IMR-90 (cell line): Measurements from ENCODE around the gene EPHA5. TPM values are rescaled to one million over a fixed set of nuclear protein-coding genes. Genes with fewer than 3 reads are reported as not detected.

ENCODE experiments used
- ATAC-seq: fragments of 200-7000 bp; cut with Tn5 transposase; 2 replicates; pipeline ENCODE4 v1.9.1; 2020; ENCODE audit warnings: low read depth, mild to moderate bottlenecking, moderate library complexity
- BruUV-seq: library from RNA; stranded (reverse); fragments of 400-500 nt; replicated peaks from 2 replicates; lab custom pipeline; 2021; lab: Mats Ljungman, UMichigan
- CTCF ChIA-PET: fragments of 300-600 bp; formaldehyde crosslinking; extraction: SDS; loops from one replicate; lab custom pipeline; 2021; ENCODE audit warnings: antibody characterized with exemption; lab: Yijun Ruan, JAX
- POLR2A ChIA-PET: fragments of 300-600 bp; sonication (Branson Sonifier 250); formaldehyde crosslinking; loops from one replicate; lab custom pipeline; 2022; ENCODE audit warnings: antibody characterized with exemption; ENCODE audit not compliant: unreplicated experiment; lab: Charles Lee
- DNase-seq: peaks from one replicate; pipeline ENCODE4 v3.0.0; 2013
- H2AFZ ChIP-seq: replicated peaks from 2 replicates; pipeline ENCODE3; 2013; ENCODE audit warnings: low read length, mild to moderate bottlenecking; ENCODE audit not compliant: poor library complexity
- H2AK5ac ChIP-seq: 2 replicates; pipeline ENCODE4 v1.6.1; 2013; ENCODE audit warnings: low read depth, low read length, inconsistent platforms
- H2AK9ac ChIP-seq: replicated peaks from 2 replicates; pipeline ENCODE3; 2013; ENCODE audit warnings: mild to moderate bottlenecking, low read depth, low read length, moderate library complexity; ENCODE audit not compliant: poor library complexity
- H2BK120ac ChIP-seq: 2 replicates; pipeline ENCODE4 v1.6.1; 2013; ENCODE audit warnings: low read depth, low read length, inconsistent platforms
- H2BK15ac ChIP-seq: 3 replicates; pipeline ENCODE4 v1.6.1; 2013; ENCODE audit warnings: low read depth, low read length, inconsistent platforms
- H2BK20ac ChIP-seq: 2 replicates; pipeline ENCODE4 v1.6.1; 2013; ENCODE audit warnings: low read depth, mild to moderate bottlenecking, inconsistent platforms, low read length, moderate library complexity
- H2BK5ac ChIP-seq: 2 replicates; pipeline ENCODE4 v1.6.1; 2013; ENCODE audit warnings: mild to moderate bottlenecking, low read depth, low read length, inconsistent platforms; ENCODE audit not compliant: poor library complexity, severe bottlenecking
- H3K14ac ChIP-seq: replicated peaks from 2 replicates; pipeline ENCODE4 v1.6.1; 2013; ENCODE audit warnings: low read depth, low read length, inconsistent platforms
- H3K18ac ChIP-seq: 2 replicates; pipeline ENCODE4 v1.6.1; 2013; ENCODE audit warnings: low read depth, low read length, control low read depth
- H3K23ac ChIP-seq: 2 replicates; pipeline ENCODE4 v1.6.1; 2013; ENCODE audit warnings: low read depth, low read length, inconsistent platforms
- H3K27ac ChIP-seq: 2 replicates; pipeline ENCODE4 v1.5.1; 2013; ENCODE audit warnings: mild to moderate bottlenecking, control low read depth, low read length; ENCODE audit not compliant: insufficient read depth
- H3K27me3 ChIP-seq: 2 replicates; pipeline ENCODE4 v1.6.1; 2013; ENCODE audit warnings: low read length; ENCODE audit not compliant: control insufficient read depth, insufficient read depth
- H3K36me3 ChIP-seq: 2 replicates; pipeline ENCODE4 v1.6.1; 2013; ENCODE audit warnings: low read length, mixed read lengths; ENCODE audit not compliant: control insufficient read depth, insufficient read depth
- H3K4ac ChIP-seq: 2 replicates; pipeline ENCODE4 v1.6.1; 2013; ENCODE audit warnings: low read depth, low read length, inconsistent platforms
- H3K4me1 ChIP-seq: 2 replicates; pipeline ENCODE4 v1.6.1; 2013; ENCODE audit warnings: low read length, mixed read lengths; ENCODE audit not compliant: control insufficient read depth, insufficient read depth
- H3K4me2 ChIP-seq: 2 replicates; pipeline ENCODE4 v1.6.1; 2013; ENCODE audit warnings: low read depth, mild to moderate bottlenecking, control low read depth, low read length, moderate library complexity
- H3K4me3 ChIP-seq: 2 replicates; pipeline ENCODE4 v1.5.1; 2013; ENCODE audit warnings: low read depth, mild to moderate bottlenecking, control low read depth, low read length, moderate library complexity; ENCODE audit not compliant: insufficient read depth
- H3K56ac ChIP-seq: 2 replicates; pipeline ENCODE4 v1.6.1; 2013; ENCODE audit warnings: low read length, inconsistent platforms; ENCODE audit not compliant: insufficient read depth; ENCODE audit errors: extremely low read depth
- H3K79me1 ChIP-seq, 2 experiments: 2 replicates each; pipeline ENCODE4 v1.6.1; 2013; ENCODE audit warnings: low read length in 2 of 2, inconsistent platforms in 1 of 2, low read depth in 1 of 2
- H3K9ac ChIP-seq: 2 replicates; pipeline ENCODE4 v1.6.1; 2013; ENCODE audit warnings: low read depth, low read length, control low read depth
- H3K9me1 ChIP-seq: 2 replicates; pipeline ENCODE4 v1.6.1; 2013; ENCODE audit warnings: low read length, inconsistent platforms; ENCODE audit not compliant: insufficient read depth
- H3K9me3 ChIP-seq: 2 replicates; pipeline ENCODE4 v1.6.1; 2013; ENCODE audit warnings: low read length; ENCODE audit not compliant: control insufficient read depth, insufficient read depth
- H4K20me1 ChIP-seq: 2 replicates; pipeline ENCODE4 v1.6.1; 2013; ENCODE audit warnings: low read length, inconsistent platforms; ENCODE audit not compliant: insufficient read depth
- H4K5ac ChIP-seq: 2 replicates; pipeline ENCODE4 v1.6.1; 2013; ENCODE audit warnings: mild to moderate bottlenecking, low read depth, low read length, control low read depth
- H4K8ac ChIP-seq, 2 experiments: 2 replicates each; pipeline ENCODE4 v1.6.1; 2013; ENCODE audit warnings: low read depth in 2 of 2, low read length in 2 of 2, control low read depth in 1 of 2, inconsistent platforms in 1 of 2
- H4K91ac ChIP-seq: 2 replicates; pipeline ENCODE4 v1.6.1; 2013; ENCODE audit warnings: low read depth, low read length, inconsistent platforms; ENCODE audit not compliant: insufficient read depth
- BHLHE40 ChIP-seq: fragments of 150-350 bp; IDR thresholded peaks from 2 replicates; pipeline ENCODE4 v1.6.1; 2016; ENCODE audit warnings: mild to moderate bottlenecking, low read depth, low read length
- CEBPB ChIP-seq: IDR thresholded peaks from 2 replicates; pipeline ENCODE4 v1.6.1; 2012; ENCODE audit warnings: low read depth, low read length, improper control_type of control experiment
- CTCF ChIP-seq: conservative IDR thresholded peaks from 2 replicates; pipeline ENCODE4 v1.5.1; 2012; ENCODE audit warnings: mild to moderate bottlenecking, low read depth, low read length, improper control_type of control experiment
- FOS ChIP-seq: fragments of 150-350 bp; IDR thresholded peaks from 2 replicates; pipeline ENCODE4 v1.6.1; 2016; ENCODE audit warnings: low read depth, low read length
- MAFK ChIP-seq: IDR thresholded peaks from 2 replicates; pipeline ENCODE4 v1.6.1; 2012; ENCODE audit warnings: low read depth, low read length, improper control_type of control experiment
- MAZ ChIP-seq: IDR thresholded peaks from 2 replicates; pipeline ENCODE4 v1.6.1; 2012; ENCODE audit warnings: low read depth, mild to moderate bottlenecking, low read length, improper control_type of control experiment, moderate library complexity, borderline replicate concordance
- MXI1 ChIP-seq: IDR thresholded peaks from 2 replicates; pipeline ENCODE4 v1.6.1; 2012; ENCODE audit warnings: low read depth, mild to moderate bottlenecking, low read length, moderate library complexity, borderline replicate concordance
- POLR2A ChIP-seq: IDR thresholded peaks from 2 replicates; pipeline ENCODE4 v1.6.1; 2012; ENCODE audit warnings: mild to moderate bottlenecking, low read depth, low read length
- RAD21 ChIP-seq: IDR thresholded peaks from 2 replicates; pipeline ENCODE4 v1.6.1; 2012; ENCODE audit warnings: low read length, improper control_type of control experiment
- RCOR1 ChIP-seq: IDR thresholded peaks from 2 replicates; pipeline ENCODE4 v1.6.1; 2012; ENCODE audit warnings: mild to moderate bottlenecking, low read length, improper control_type of control experiment; ENCODE audit not compliant: insufficient replicate concordance
- RFX5 ChIP-seq: IDR thresholded peaks from 2 replicates; pipeline ENCODE4 v1.8.0; 2012; ENCODE audit warnings: low read depth, mild to moderate bottlenecking, low read length, moderate library complexity
- SMC3 ChIP-seq: fragments of 150-350 bp; IDR thresholded peaks from 2 replicates; pipeline ENCODE4 v1.6.1; 2016; ENCODE audit warnings: low read depth, mild to moderate bottlenecking, antibody characterized with exemption, low read length, moderate library complexity
- USF2 ChIP-seq: fragments of 150-350 bp; IDR thresholded peaks from 2 replicates; pipeline ENCODE4 v1.6.1; 2017; ENCODE audit warnings: mild to moderate bottlenecking, antibody characterized with exemption, low read length, low read depth
- WGBS, 2 experiments: methylation state at CpG; one replicate each; pipeline versions ENCODE4 v1.1.5 to v1.1.7; 2013; ENCODE audit warnings: missing lambda C conversion rate in 2 of 2; ENCODE audit not compliant: insufficient read length in 1 of 2; ENCODE audit errors: extremely low coverage in 2 of 2; 5-methylcytosine and 5-hydroxymethylcytosine counted together
- dilution Hi-C: fragments of 300-500 bp; cut with HindIII; formaldehyde crosslinking; loops from one replicate; pipeline ENCODE4 v1.14.3; 2018; ENCODE audit warnings: low sequenced_read_pairs; ENCODE audit not compliant: unreplicated experiment
- in situ Hi-C: fragments of 300-500 bp; cut with MboI; formaldehyde crosslinking; loops from 3 replicates; pipeline ENCODE4 v1.14.3; 2019; ENCODE audit warnings: low sequenced_read_pairs, inconsistent platforms, mixed read lengths
- intact Hi-C: fragments of 100-400 bp; cut with micrococcal nuclease; formaldehyde crosslinking; loops from 2 replicates; pipeline ENCODE4 v1.10.0; 2022
- polyA plus RNA-seq, 3 experiments: library from polyadenylated mRNA; depleted of rRNA; stranded (reverse); fragments of >200 nt; gene quantifications; 2 replicates each; pipeline ENCODE4 v1.2.3, GENCODE V29; 2012; ENCODE audit warnings: low replicate concordance in 1 of 3
- total RNA-seq: library from RNA; depleted of rRNA; stranded (reverse); fragments of >200 nt; gene quantifications from 2 replicates; pipeline ENCODE4 v1.2.3, GENCODE V29; 2012
- TF ChIP-seq, protein P1 (sequence below): fragments of 150-350 bp; IDR thresholded peaks from 2 replicates; pipeline ENCODE4 v1.6.1; 2016; ENCODE audit warnings: low read depth, mild to moderate bottlenecking, low read length, moderate library complexity, borderline replicate concordance

The EPHA5 gene
- total and polyA plus RNA-seq, 2 of the 4 experiments (the other 2 are of a cell fraction): 0.07 to 0.18 TPM

DNA sequence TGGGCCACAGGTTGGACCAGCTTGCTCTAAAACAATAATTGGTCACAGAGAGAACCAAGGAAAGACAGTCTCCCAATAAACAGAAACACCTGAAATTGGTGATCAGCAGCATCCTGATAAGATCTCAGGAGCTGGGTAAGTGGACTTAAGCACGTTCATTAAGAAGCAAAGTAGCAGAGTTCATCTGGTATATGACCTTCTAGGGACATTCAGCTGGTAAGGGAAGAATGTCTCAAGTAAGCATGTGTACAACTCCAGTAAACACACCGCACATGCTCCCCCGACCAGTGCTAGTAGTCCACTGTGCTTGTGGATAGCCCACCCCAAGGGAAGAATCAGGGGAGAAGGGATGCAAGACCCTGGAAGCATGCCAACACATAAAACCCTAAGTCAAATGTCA lies 216.9 kb downstream of the EPHA5 start:
- H3K4me3 ChIP-seq: no peak overlapping the region
- no peak overlapping the region for H3K14ac ChIP-seq
- H3K36me3 ChIP-seq: no peaks in the 10 kb centered on the region
- H3K18ac ChIP-seq: no peak overlapping the region
- dilution Hi-C loops (no loop called here), intact Hi-C loops (no loop called here), in situ Hi-C loops (no loop called here)
- no peaks in the 10 kb centered on the region for H3K79me1 ChIP-seq
- no peak overlapping the region for H3K4ac ChIP-seq
- no peak overlapping the region for H4K91ac ChIP-seq
- ChIA-PET CTCF (no interaction called here), POLR2A (no interaction called here)
- no peak overlapping the region for H4K8ac ChIP-seq
- no peak overlapping the region for H2AFZ ChIP-seq
- H3K9ac ChIP-seq: no peak overlapping the region
- no peak overlapping the region for H3K27ac ChIP-seq
- H2AK9ac ChIP-seq: no peak overlapping the region
- WGBS, 2 experiments: no CpG with 5 or more reads among the region's 3 CpGs
- H3K23ac ChIP-seq: no peak overlapping the region
- H4K20me1 ChIP-seq: no peaks in the 10 kb centered on the region
- H3K9me3 ChIP-seq: no peaks in the 10 kb centered on the region
- no TSS peak for BruUV-seq
- no peak overlapping the region for H3K56ac ChIP-seq
- H3K27me3 ChIP-seq: no peaks in the 10 kb centered on the region
- ATAC-seq: no peak
- H3K4me1 ChIP-seq: no peaks in the 10 kb centered on the region
- no peak overlapping the region for H2BK120ac ChIP-seq
- no peak overlapping the region for H2AK5ac ChIP-seq
- H4K5ac ChIP-seq: no peak overlapping the region
- H2BK20ac ChIP-seq: no peak overlapping the region
- H3K9me1 ChIP-seq: no peaks in the 10 kb centered on the region
- no peak overlapping the region for H2BK5ac ChIP-seq
- no peak for TF ChIP-seq SMC3
- no peak for TF ChIP-seq USF2
- no peak for TF ChIP-seq MAFK
- no peak for TF ChIP-seq BHLHE40
- no peak for TF ChIP-seq FOS
- no peak for TF ChIP-seq RCOR1
- no peak for TF ChIP-seq RAD21
- TF ChIP-seq CEBPB: no peak
- no peak for TF ChIP-seq POLR2A
- TF ChIP-seq MAZ: no peak
- no peak for TF ChIP-seq RFX5
- TF ChIP-seq CTCF: no peak
- TF ChIP-seq MXI1: no peak
- TF ChIP-seq, protein P1, sequence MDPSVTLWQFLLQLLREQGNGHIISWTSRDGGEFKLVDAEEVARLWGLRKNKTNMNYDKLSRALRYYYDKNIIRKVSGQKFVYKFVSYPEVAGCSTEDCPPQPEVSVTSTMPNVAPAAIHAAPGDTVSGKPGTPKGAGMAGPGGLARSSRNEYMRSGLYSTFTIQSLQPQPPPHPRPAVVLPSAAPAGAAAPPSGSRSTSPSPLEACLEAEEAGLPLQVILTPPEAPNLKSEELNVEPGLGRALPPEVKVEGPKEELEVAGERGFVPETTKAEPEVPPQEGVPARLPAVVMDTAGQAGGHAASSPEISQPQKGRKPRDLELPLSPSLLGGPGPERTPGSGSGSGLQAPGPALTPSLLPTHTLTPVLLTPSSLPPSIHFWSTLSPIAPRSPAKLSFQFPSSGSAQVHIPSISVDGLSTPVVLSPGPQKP: no peak
- H3K4me2 ChIP-seq: no peak overlapping the region
- DNase-seq: no peak
- no peak overlapping the region for H2BK15ac ChIP-seq
